Activated gamma-delta T cell treated with Interleukin-2 at 50 U/mL for 16 hours (primary cell): ENCODE data around the gene OSBPL9.
"Not testable (repeated sequence)": the region's sequence is repeated elsewhere in the genome, so short reads cannot be mapped to it uniquely, and the experiment has no call there.

Experiments used
- DNase-seq: peaks from one replicate; pipeline ENCODE4 v3.0.0-alpha.2; 2020

Gene OSBPL9

DNA sequence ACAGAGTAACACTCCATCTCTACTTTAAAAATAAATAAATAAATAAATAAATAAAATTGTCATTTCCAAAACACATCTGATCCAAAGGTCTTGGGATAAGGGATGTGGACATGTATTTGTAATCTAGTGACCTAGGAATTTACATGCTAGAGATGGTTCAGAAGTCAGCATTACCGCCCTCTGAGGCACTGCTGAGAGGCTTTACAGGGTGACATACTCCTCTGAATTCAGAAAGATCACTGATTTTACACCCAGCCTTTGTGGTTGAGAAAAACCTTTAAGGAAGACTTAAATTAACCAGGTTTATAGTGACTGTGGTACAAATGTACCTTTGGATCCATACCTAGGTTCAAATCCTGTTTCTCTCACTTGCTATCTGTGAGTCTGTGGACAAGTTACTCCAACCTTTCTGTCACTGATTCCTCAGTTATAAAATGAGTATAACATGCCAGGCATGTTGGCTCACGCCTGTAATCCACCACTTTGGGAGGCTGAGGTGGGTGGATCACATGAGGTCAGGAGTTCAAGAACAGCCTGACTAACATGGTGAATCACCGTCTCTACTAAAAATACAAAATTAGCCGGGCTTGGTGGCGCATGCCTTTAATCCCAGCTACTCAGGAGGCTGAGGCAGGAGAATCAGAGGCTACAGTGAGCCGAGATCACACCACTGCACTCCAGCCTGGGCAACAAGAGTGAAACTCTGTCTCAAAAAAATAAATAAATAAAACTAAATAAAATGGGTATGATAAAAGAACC, 20.1 kb downstream of the OSBPL9 start:
- DNase-seq = no peak

DNA sequence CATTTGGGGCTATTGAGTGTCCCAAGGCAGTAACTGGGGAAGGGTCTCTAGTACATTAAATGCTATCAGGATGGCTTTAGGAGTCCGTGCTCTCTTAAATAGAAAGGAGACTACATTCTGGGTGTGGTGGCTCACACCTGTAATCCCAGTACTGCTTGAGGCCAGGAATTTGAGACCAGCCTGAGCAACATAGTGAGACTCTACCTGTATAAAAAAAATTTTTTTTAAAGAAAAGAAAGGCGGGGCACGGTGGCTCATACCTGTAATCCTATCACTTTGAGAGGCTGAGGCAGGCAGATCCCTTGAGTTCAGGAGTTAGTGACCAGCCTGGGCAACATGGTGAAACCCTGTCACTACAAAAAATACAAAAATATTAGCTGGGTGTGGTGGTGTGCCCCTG, 21.5 kb downstream of the OSBPL9 start:
- no peak for DNase-seq

DNA sequence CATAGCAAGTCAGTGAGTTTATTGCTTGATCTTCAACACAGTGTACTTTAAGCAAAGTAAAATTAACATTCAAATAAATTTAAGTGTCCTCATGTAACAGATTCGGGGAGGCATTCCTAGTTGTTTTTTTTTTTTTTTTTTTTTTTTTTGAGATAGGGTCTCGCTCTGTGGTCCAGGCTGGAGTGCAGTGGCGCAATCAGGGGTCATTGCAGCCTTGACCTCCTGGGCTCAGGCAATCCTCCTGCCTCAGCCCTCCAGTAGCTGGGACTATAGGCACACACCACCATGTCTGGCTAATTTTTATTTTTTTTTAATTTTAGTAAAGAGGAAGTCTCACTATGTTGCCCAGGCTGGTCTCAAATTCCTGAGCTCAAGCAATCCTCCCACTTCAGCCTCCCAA, 22.8 kb downstream of the OSBPL9 start:
- DNase-seq = no peak

DNA sequence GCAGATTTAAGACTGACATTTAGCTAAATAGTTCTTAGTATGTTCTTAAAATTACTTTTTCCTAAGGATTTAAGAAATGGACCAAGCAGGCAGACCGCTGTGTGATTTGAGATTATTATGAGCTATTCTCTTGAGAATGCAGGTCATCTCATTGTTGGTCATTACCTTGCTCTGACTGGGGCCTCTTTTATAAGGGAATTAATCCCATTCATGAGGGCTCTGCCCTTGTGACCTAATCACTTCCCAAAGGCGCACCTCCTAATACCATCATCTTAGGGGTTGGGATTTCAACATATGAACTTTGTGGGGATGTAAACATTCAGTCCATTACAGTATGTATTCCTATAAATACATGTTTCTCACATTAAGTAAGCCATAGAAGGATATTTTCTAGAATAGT, 24.2 kb downstream of the OSBPL9 start:
- no peak for DNase-seq

DNA sequence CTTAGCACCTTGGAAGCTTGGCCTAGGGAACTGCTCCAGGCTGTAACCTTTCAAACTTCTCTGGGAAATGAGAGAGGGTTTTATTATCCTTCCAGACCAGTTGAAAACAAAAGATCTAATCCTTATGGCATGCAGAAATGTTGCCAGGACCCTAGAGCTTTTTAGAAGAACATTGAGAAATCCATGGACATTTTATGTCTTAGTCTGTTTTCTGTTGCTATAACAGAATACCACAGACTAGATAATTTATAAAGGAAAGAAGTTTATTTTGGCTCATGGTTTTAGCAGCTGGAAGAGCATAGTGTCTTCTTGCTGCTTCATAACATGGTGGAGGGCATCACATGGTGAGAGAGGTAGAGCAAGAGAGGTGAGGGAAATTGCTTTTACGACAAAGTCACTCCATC, 25.8 kb downstream of the OSBPL9 start:
- DNase-seq = no peak

DNA sequence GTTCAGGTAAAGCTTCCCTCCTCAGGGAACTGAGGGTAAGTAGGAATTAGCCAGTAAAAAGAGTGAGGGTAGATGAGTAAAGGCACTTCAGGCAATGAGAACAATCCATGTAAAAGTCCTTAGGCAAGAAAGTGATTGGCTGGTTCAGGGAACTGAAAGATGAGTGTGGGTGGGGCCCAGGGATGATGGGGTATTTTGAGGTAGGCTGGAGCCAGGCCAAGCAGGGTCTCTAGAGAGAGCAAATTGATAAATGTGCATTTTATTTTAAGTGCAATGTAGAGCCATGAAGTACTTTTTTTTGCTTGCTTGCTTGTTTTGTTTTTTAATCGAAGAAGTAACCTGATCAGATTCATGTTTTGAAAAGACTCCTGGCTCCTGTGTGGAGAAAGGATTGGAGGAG, 26.5 kb downstream of the OSBPL9 start:
- DNase-seq = no peak

DNA sequence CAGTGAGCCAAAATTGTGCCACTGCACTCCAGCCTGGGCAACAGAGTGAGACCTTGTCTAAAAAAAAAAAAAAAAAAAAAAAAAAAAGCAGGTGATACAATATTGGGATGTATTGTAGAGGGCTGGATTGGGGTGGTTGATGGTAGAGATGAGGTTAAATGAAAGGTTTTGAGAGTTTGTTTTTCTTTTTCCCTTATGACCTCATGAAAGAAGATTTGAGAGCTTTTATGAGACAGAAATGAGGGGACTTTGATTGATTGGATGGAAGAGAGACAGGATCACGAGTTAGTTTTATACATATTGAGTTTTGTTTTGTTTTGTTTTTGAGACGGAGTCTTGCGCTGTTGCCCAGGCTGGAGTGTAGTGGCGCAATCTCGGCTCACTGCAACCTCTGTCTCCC, 27.1 kb downstream of the OSBPL9 start:
- DNase-seq = no peak

DNA sequence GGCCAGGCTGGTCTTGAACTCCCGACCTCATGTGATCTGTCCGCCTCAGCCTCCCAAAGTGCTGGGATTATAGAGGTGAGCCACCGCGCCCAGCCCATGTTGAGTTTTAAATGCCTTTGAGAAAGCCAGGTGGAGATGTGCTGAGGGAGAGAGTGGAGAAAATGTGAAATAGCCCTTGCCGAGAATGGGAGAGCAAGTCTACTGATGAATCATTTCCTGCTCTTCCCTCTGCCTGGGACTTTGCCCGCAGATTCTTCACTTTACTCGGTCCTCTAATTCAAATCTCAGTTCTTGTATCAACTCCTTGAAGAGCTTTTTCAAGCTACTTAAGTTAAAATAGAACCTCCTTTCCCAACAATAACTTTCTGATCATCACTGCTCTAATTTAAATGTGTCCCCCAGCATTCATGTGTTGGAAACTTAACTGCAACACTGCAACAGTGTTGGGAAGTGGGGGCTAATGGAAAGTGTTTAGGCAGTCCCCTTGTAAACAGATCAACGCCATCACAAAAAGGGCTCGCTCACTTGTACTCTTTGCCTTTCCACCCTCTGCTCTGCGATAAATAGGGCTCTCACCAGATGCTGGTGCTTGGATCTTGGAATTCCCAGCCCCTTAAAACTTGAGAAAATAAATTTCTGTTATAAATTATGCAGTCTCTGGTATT, 27.8 kb downstream of the OSBPL9 start:
- no peak for DNase-seq

DNA sequence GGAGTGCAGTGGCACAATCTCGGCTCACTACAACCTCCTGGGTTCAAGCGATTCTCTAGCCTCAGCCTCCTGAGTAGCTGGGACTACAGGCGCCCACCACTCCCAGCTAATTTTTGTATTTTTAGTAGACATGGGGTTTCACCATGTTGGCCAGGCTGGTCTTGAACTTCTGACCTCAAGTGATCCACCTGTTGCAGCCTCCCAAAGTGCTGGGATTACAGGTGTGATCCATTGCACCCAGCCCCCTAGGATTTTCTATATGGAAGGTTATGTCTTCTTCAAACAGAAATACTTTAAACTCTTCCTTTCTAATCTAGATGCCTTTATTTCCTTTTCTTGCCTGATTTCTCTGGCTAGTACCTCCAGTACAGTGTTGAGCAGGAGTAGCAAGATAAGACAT, 29.7 kb downstream of the OSBPL9 start:
- DNase-seq = not testable (repeated sequence)

DNA sequence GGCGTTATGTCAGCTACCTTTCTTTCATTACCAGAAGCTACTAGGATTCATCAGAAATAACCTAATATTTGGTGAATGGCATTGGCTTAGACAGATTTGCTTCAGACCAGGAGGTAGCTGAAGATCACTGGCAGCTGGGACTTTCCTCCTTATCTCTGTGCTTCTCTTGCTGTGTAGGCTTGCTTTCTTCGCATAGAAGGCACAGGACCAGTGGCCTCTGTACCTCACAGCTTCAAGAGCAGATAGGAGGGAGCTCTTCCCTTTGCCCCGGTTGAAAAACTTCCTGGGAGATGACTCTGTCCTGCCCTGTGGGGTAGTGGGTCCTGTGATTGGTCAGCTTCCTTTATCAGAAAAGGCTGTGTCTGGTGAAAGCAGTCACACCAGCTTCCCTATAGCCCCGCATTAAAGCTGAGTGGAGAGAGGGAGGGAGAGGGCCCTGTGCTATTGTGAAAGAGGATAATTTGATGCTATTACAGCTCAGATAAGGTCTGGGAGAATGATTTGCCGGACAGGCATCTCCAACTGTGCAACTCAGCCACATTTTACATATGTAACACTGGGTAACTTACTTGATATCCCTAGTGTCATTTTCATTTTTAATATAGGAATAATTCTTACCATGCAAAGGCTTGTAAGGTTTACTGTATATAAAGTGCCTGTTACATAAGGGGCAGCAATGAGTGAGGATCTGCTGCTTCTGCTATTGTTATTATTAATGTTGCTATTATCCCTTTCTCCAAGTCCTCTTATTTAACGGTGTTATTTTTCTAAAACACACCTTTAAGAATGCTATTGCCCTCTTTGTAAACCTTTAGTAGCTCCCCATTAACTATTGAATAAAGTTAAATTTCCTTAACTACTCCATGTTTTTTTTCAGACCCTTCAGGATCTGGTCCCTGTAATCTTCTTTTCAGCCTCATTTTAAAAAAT, 31.6 kb downstream of the OSBPL9 start:
- no peak for DNase-seq

DNA sequence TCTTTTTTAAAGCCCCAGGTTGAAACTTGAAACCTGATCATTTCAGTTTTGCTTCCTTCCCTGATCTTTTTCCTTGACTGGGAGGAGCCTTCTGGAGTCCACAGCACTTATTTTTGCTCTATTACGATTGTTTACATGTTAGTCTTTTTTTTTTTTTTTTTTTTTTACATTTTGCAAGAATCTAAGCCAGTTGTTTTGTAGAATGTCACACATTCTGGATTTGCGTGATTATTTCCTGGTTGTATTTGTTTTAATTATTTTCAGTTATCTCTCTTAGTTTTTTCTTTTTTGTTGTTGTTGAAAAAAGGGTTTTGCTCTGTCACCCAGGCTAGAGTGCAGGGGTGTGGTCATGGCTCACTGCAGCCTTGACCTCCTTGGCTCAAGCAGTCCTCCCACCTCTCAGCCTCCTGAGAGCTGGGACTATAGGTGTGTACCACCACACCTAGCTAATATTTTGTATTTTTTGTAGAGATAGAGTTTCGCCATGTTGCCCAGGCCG, 32.8 kb downstream of the OSBPL9 start:
- no peak for DNase-seq

DNA sequence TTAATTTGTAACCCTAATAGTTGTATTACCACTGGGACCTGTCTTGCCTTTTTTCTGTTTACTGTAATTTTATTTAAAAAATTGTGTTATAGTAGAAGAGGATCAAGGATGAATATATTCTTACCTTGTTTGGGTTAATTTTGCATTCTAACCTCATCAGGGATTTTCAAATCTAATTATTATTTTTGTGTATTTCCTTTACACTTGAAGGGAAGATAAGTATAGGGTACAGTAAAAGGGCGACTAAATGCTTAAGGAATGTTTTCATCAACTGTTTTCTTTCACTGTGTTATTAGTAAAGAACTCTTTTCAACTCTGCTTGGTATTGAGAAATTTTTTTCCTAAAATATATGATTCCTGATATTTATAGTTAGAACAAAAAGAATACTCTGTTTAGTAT, 33.3 kb downstream of the OSBPL9 start:
- DNase-seq = no peak

DNA sequence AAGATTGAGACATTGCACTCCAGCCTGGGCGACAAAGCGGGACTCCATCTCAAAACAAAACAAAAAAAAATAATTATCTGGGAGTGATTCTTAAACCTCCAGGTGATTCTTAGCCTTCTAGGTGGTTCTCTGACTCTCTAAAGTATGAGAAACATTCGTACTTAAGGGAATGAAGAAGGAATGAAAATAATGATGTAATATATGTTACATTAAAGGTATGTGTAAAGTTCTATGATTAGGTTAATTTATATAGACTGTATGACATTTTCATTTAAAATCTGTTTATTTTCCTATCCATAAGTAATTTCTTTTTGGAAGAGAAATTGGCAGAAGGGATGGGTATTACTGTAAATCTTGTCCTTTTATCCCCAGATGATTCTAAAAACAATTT, 34.7 kb downstream of the OSBPL9 start:
- DNase-seq = no peak

DNA sequence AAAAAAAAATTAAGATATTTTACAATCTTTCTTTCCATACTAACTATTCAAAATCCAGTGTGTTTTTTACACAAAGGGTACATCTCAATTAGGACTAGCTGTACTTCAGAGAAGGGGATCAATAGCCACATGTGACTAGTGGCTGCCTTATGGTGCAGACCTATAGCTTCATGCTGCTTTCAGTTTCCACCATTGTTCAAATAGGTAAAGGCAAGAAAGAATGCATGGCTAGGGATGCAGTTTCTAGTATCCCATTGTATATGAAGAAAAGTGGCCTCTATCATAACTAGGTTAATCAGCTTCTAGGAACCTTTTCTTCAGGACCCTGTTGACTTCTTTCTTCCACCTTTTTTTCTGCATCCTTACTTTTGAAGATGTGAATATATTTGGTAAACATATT, 35.7 kb downstream of the OSBPL9 start:
- no peak for DNase-seq

DNA sequence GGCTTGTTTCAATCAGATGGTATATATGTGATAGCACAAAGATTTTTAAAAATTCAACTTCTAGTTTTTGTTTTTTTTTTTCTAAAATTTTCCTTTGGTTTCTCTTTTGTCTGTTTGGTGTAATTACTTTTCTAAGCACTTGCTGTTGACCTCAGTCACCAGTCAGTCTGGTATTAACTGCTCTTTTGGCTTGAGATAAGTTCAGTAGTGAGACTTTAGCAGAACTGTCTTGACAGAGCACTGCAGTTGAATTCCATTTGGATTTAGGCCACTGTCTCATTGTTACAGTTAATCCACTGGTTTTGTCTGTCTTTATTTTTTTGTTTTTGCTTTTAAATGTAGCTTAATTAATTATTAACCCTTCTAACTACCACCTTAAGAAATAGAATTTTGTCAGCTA, 36.2 kb downstream of the OSBPL9 start:
- DNase-seq = no peak

DNA sequence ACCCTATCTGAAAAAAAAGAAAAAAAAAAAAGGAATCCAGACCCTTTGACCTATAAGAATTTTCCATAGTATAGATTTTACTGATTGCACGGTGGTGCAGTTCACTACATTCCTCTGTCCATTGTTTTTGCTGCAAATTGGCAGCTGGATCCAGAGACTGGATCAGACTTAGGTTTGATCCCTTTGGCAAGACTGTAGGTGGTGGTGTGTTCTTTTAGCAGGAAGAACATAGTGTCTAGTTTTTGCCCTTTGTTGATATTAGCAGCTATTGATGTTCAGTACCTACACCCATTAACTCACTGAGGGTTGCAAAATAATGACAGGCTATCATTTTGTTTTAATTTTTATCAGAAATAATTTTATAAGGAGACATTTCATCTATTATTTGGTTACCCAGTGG, 37.1 kb downstream of the OSBPL9 start:
- DNase-seq = no peak

DNA sequence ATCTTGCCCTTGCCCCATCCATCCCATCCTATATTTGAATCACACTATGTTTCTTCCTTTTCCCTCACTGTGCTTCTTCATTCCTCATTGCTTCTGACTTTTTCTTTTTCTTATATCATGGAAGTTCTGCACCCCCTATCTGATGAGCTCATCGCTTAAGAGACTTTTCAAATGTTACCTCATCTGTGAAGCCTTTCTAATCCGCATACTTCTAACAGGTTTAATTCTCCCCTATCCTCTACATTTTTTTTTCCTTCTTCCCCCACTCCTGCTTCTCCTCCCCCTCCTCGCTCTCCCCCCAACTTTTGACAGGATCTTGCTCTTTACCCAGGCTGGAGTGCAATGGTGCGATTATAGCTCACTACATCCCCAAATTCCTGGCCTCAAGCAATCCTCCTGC, 39.5 kb downstream of the OSBPL9 start:
- no peak for DNase-seq

DNA sequence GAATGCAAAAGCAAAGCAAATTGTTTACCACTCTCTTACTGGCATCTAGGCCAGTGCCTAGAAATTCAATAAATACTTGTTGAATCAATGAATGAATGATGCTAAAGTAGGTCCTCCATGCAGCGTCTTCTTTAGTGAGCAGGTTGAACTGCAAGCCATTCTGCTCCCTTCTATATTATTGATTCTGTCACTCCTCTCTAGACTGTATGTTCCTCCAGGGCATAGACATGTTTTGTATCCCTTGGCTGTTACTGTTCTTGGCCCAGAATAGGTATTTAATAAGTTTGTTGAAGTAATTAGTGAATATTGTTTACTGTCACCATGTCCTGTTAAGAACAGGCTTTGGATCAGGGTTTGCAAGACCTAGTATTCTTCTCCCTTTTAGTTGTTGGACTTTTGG, 43.7 kb downstream of the OSBPL9 start:
- no peak for DNase-seq

DNA sequence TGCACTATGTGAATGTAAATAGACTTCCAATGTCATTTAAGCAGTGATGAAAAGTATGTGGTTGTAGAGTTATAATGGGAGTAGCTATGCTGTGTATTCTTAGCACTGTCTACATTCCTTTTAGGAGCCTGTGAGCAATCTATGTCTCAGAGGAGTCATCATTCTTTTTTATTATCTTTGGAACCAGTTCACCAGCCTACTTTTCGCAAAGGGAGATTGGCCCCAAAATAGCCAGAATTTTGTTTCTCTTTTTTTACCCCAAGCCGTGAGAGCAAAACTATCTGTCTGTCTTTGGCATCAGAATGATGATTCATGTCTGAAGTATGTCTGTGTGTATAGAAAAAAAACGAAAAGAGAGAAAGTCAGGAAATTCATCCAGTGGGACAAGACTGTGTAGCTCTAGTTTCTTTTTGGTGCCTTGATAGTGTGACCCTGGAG, 44.2 kb downstream of the OSBPL9 start:
- DNase-seq = no peak

DNA sequence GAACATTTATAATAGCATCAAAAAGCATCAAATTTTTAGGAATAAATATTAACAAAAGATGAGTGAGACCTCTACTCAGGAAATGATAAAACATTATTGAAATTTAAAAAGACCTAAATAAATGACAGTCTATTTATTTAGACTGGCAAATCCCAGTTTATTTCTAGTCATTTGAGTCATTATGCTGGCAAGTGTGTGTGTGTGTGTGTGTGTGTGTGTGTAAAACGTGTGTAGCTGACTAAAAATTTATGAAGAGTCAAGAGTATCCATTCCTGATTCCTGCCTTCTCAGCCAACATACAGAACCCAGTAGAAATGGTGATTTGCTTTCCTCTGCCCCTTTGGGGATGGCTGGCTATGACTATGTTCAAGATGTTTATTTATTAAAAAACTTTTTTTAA, 46.2 kb downstream of the OSBPL9 start:
- no peak for DNase-seq

DNA sequence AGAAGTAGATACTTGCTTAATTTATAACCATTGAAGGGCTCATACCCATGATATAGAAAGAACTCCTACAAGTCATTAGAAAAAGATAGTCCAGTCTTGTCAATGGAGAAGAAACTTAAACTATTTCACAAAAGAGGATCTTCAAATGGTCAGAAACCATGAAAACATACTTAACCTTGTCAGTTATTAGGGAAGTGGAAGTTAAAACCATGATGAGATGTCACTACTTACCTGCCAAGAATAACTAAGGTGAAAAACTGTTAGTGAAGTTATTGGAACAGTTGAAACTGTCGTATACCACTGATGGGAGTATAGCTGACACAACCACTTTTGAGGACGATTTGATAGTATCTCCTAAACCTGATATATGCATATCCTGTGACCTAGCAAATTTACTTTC, 46.8 kb downstream of the OSBPL9 start:
- no peak for DNase-seq

DNA sequence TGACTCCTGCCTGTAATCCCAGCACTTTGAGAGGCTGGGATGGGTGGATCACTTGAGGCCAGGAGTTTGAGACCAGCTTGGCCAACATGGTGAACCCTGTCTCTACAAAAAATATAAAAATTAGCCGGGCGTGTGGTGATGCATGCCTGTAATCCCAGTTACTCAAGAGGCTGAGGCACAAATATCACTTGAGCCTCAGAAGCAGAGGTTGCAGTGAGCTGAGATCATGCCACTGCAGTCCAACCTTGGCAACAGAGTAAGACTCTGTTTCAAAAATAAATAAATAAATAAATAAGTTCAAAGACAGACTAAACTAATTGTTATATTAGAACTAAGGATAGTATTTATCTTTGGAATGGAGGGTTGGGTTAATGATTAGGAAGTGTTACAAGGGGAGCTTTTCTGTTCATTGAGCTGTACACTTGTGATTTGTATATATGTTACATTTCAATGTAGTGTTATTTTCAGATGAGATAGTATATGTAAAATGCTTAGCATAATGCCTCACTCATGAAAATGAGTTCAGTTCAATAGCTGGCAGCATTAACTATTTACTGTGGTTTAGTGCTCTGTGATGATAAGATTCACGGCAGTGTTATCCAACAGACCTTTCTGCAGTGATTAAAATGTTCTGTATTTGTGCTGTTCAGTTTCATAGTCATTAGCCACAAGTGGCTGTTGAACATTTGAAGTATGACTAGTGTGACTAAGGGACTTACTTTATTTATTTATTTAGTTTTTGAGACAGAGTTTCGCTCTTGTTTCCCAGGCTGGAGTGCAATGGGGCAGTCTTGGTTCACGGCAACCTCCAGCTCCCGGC, 47.7 kb downstream of the OSBPL9 start:
- no peak for DNase-seq

DNA sequence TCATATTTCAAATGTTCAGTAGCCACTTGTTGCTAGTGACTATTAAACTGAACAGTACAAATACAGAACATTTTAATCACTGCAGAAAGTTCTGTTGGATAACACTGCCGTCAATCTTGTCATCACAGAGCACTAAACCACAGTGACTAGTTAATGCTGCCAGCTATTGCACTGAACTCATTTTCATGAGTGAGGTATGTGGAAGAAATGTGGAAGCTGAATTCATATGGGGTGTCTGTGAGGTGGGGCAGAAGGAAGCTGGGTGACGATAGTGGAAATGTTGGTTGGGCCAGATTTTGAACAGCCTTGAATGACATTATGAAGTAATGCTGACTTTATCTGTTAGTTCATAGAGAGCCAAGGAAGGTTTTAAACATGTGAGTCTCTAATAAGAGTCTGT, 49.6 kb downstream of the OSBPL9 start:
- DNase-seq = no peak
